B cell (primary cell): ENCODE data around the gene ZSCAN12. TPM values are rescaled to one million over a fixed set of nuclear protein-coding genes. Genes with fewer than 3 reads are reported as not detected.
"Not testable (repeated sequence)": the region's sequence is repeated elsewhere in the genome, so short reads cannot be mapped to it uniquely, and the experiment has no call there.

ENCODE experiments used
- ATAC-seq: fragments of 200-7000 bp; cut with Tn5 transposase; one replicate; pipeline ENCODE4 v1.10.0; 2021; ENCODE audit warnings: low read depth, mild to moderate bottlenecking, moderate number of reproducible peaks, moderate library complexity
- CTCF ChIA-PET: fragments of 350-600 bp; sonication (Branson Sonifier 250); formaldehyde crosslinking; loops from one replicate; lab custom pipeline; 2021; ENCODE audit warnings: antibody characterized with exemption, inconsistent platforms; lab: Charles Lee
- POLR2A ChIA-PET: fragments of 350-600 bp; sonication (Branson Sonifier 250); formaldehyde crosslinking; loops from one replicate; lab custom pipeline; 2021; ENCODE audit warnings: antibody characterized with exemption; lab: Charles Lee
- DNase-seq: peaks from one replicate; pipeline ENCODE4 v3.0.0; 2013
- H2AFZ ChIP-seq: 2 replicates; pipeline ENCODE4 v1.6.1; 2012; ENCODE audit warnings: mild to moderate bottlenecking, low read depth, low read length; ENCODE audit not compliant: insufficient read depth, poor library complexity, severe bottlenecking
- H3K27ac ChIP-seq, 2 donors: 1 replicate in 1 of 2; 2 replicates in 1 of 2; pipeline ENCODE4 v1.5.1; 2012 to 2013; ENCODE audit warnings: low read length in 2 of 2, mild to moderate bottlenecking in 2 of 2, moderate library complexity in 1 of 2
- H3K27me3 ChIP-seq, 4 experiments: fragments of 200-600 bp in 1 of 4; sonication (generic) in 1 of 4; replicated peaks in 1 of 4; 1 replicate in 2 of 4; 2 replicates in 2 of 4; pipeline versions ENCODE4 v1.6.1 to v1.7.0; 2013 to 2016; ENCODE audit warnings: low read length in 3 of 4, mild to moderate bottlenecking in 2 of 4, mixed read lengths in 1 of 4, moderate library complexity in 1 of 4; ENCODE audit not compliant: insufficient read depth in 4 of 4, control insufficient read depth in 3 of 4; ENCODE audit errors: control extremely low read depth in 1 of 4
- H3K36me3 ChIP-seq, 2 experiments: replicated peaks in 1 of 2; 1 replicate in 1 of 2; 2 replicates in 1 of 2; pipeline versions ENCODE4 v1.6.1 to v1.7.1; 2013; ENCODE audit warnings: low read length in 1 of 2; ENCODE audit not compliant: insufficient read depth in 2 of 2, control insufficient read depth in 1 of 2; ENCODE audit errors: control extremely low read depth in 1 of 2, extremely low read depth in 1 of 2
- H3K4me1 ChIP-seq, 2 donors: fragments of 200-600 bp in 1 of 2; sonication (generic) in 1 of 2; 1 replicate in 1 of 2; 2 replicates in 1 of 2; pipeline versions ENCODE4 v1.5.1 to v1.6.1; 2013 to 2017; ENCODE audit warnings: low read length in 2 of 2; ENCODE audit not compliant: control insufficient read depth in 2 of 2, insufficient read depth in 2 of 2
- H3K4me2 ChIP-seq: replicated peaks from 2 replicates; pipeline ENCODE3; 2012; ENCODE audit warnings: mild to moderate bottlenecking, low read depth, low read length; ENCODE audit not compliant: poor library complexity, severe bottlenecking
- H3K4me3 ChIP-seq, 5 experiments: fragments of 200-600 bp in 1 of 5; sonication (generic) in 1 of 5; 1 replicate in 3 of 5; 2 replicates in 2 of 5; pipeline versions ENCODE4 v1.5.1 to v1.7.0; 2011 to 2016; ENCODE audit warnings: low read length in 4 of 5, mild to moderate bottlenecking in 4 of 5, low read depth in 2 of 5, control low read depth in 1 of 5, moderate library complexity in 1 of 5; ENCODE audit not compliant: insufficient read depth in 1 of 5; ENCODE audit errors: control extremely low read depth in 1 of 5, extremely low read depth in 1 of 5
- H3K79me2 ChIP-seq: fragments of 200-600 bp; sonication (generic); one replicate; pipeline ENCODE4 v1.6.0; 2016; ENCODE audit warnings: low read length; ENCODE audit not compliant: control insufficient read depth, insufficient read depth
- H3K9ac ChIP-seq: fragments of 200-600 bp; sonication (generic); 2 replicates; pipeline ENCODE4 v1.6.1; 2017; ENCODE audit warnings: mild to moderate bottlenecking, low read length, moderate library complexity
- H3K9me3 ChIP-seq, 3 donors: one replicate each; pipeline versions ENCODE4 v1.6.1 to v1.7.1; 2013; ENCODE audit warnings: low read length in 2 of 3; ENCODE audit not compliant: control insufficient read depth in 2 of 3, insufficient read depth in 1 of 3; ENCODE audit errors: control extremely low read depth in 1 of 3
- H4K20me1 ChIP-seq: 2 replicates; pipeline ENCODE4 v1.6.0; 2012; ENCODE audit warnings: mild to moderate bottlenecking, low read length; ENCODE audit not compliant: insufficient read depth, control insufficient read depth, poor library complexity, severe bottlenecking
- H3K27ac Mint-ChIP-seq: one replicate; pipeline ENCODE4 v1.8.0; 2021; ENCODE audit warnings: mixed read lengths
- H3K27me3 Mint-ChIP-seq: one replicate; pipeline ENCODE4 v1.8.0; 2021; ENCODE audit warnings: mixed read lengths
- H3K4me1 Mint-ChIP-seq: one replicate; pipeline ENCODE4 v1.8.0; 2021; ENCODE audit warnings: mixed read lengths
- H3K4me3 Mint-ChIP-seq: one replicate; pipeline ENCODE4 v1.8.0; 2021; ENCODE audit warnings: mixed read lengths
- H3K9me3 Mint-ChIP-seq: one replicate; pipeline ENCODE4 v1.8.0; 2022; ENCODE audit warnings: mixed read lengths; ENCODE audit not compliant: insufficient read depth
- EZH2 ChIP-seq: IDR thresholded peaks from 2 replicates; pipeline ENCODE4 v1.6.1; 2012; ENCODE audit warnings: borderline replicate concordance, low read depth, mild to moderate bottlenecking, moderate library complexity, low read length; ENCODE audit not compliant: insufficient read depth, poor library complexity, severe bottlenecking
- WGBS: methylation state at CpG from one replicate; pipeline ENCODE4 v1.1.5; 2013; ENCODE audit warnings: missing lambda C conversion rate; ENCODE audit not compliant: insufficient coverage; 5-methylcytosine and 5-hydroxymethylcytosine counted together
- intact Hi-C: fragments of 100-400 bp; cut with micrococcal nuclease; formaldehyde crosslinking; loops from one replicate; pipeline ENCODE4 v1.10.0; 2022
- polyA plus RNA-seq: library from polyadenylated mRNA; depleted of rRNA; stranded (reverse); fragments of >200 nt; gene quantifications from 2 replicates; pipeline ENCODE4 v1.2.3, GENCODE V29; 2012
- total RNA-seq, 2 donors: library from RNA; stranded (reverse); fragments of 120-200 nt in 1 of 2; gene quantifications; 1 replicate in 1 of 2; 2 replicates in 1 of 2; pipeline versions ENCODE4 v1.2.3 to v1.2.4, GENCODE V29; 2013 to 2022
- TF ChIP-seq, protein P1 (sequence below): fragments of 200-600 bp; IDR thresholded peaks from one replicate; pipeline ENCODE4 v1.8.0; 2022; ENCODE audit warnings: antibody characterized with exemption, mild to moderate bottlenecking

Gene ZSCAN12
- total and polyA plus RNA-seq, 2 donors (not counting 1 experiment from before 2014, with no cell fraction given), result 3.5 to 14.8 TPM

- H3K4me1 ChIP-seq, result peaks cover 0 to 7% of the 10 kb centered on the region in 2 donors
- no CpG with 5 or more reads among the region's 2 CpGs for WGBS
- CTCF ChIA-PET, result no interaction called here
- peaks cover 16% of the 10 kb centered on the region for H3K79me2 ChIP-seq
- no peaks in the 10 kb centered on the region for H3K9me3 Mint-ChIP-seq
- no peak for TF ChIP-seq EZH2
- TF ChIP-seq, protein P1, sequence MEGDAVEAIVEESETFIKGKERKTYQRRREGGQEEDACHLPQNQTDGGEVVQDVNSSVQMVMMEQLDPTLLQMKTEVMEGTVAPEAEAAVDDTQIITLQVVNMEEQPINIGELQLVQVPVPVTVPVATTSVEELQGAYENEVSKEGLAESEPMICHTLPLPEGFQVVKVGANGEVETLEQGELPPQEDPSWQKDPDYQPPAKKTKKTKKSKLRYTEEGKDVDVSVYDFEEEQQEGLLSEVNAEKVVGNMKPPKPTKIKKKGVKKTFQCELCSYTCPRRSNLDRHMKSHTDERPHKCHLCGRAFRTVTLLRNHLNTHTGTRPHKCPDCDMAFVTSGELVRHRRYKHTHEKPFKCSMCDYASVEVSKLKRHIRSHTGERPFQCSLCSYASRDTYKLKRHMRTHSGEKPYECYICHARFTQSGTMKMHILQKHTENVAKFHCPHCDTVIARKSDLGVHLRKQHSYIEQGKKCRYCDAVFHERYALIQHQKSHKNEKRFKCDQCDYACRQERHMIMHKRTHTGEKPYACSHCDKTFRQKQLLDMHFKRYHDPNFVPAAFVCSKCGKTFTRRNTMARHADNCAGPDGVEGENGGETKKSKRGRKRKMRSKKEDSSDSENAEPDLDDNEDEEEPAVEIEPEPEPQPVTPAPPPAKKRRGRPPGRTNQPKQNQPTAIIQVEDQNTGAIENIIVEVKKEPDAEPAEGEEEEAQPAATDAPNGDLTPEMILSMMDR, result no peak
- no peaks in the 10 kb centered on the region for H3K27me3 Mint-ChIP-seq
- peaks cover 2 to 26% of the 10 kb centered on the region in 2 experiments for H3K36me3 ChIP-seq
- POLR2A ChIA-PET, result no interaction called here
- H3K27me3 ChIP-seq, result no peaks in the 10 kb centered on the region
- H3K4me3 Mint-ChIP-seq, result no peak overlapping the region
- peaks cover 5% of the 10 kb centered on the region for H3K4me1 Mint-ChIP-seq
- peaks cover 5% of the 10 kb centered on the region for H4K20me1 ChIP-seq
- H3K9me3 ChIP-seq, result peaks cover 0 to 6% (median 0%) of the 10 kb centered on the region in 3 donors
- H3K27ac ChIP-seq, result no peak overlapping the region
- DNase-seq, result no peak
- ATAC-seq, result no peak
- no peak overlapping the region for H3K27ac Mint-ChIP-seq
- intact Hi-C loops, result no loop called here
- no peak overlapping the region for H3K4me3 ChIP-seq
- H3K9ac ChIP-seq, result no peak overlapping the region
- H3K4me2 ChIP-seq, result no peak overlapping the region
- no peak overlapping the region for H2AFZ ChIP-seq
These were observed 38.6 kb downstream of the ZSCAN12 start for GRCh38 chr6:28360961-28361360.

DNA sequence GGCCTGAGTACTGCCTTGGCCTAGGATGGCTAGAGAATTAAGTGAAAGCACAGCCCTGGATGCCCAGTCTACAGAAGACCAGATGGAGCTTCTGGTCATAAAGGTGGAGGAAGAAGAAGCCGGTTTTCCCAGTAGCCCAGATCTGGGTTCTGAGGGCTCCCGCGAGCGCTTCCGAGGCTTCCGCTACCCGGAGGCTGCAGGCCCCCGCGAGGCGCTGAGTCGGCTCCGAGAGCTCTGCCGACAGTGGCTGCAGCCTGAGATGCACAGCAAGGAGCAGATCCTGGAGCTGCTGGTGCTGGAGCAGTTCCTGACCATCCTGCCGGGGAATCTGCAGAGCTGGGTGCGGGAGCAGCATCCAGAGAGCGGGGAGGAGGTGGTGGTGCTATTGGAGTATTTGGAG is 40.0 kb downstream of the ZSCAN12 start:
- H2AFZ ChIP-seq, ATAC-seq, H3K4me3 Mint-ChIP-seq, DNase-seq, H3K27ac Mint-ChIP-seq, H3K4me3 ChIP-seq, CTCF ChIA-PET, H3K9ac ChIP-seq, H3K27me3 ChIP-seq, POLR2A ChIA-PET, H3K9me3 ChIP-seq, H3K4me2 ChIP-seq, intact Hi-C loops, H3K27me3 Mint-ChIP-seq, H3K9me3 Mint-ChIP-seq, H3K27ac ChIP-seq: not testable (repeated sequence)
- H3K4me1 Mint-ChIP-seq, result peaks cover 11% of the 10 kb centered on the region
- Histone ChIP-seq H3K4me1 (peaks cover 0 to 15% of the 10 kb centered on the region in 2 donors), H4K20me1 (peaks cover 13% of the 10 kb centered on the region), H3K79me2 (peaks cover 29% of the 10 kb centered on the region), H3K36me3 (peaks cover 0 to 14% of the 10 kb centered on the region in 2 experiments)
- WGBS, result 98% methylated on average over 10 of the region's 16 CpGs
